HG02840 (cell line): ENCODE data around the gene TBC1D24.
"Not testable (repeated sequence)": the region's sequence is repeated elsewhere in the genome, so short reads cannot be mapped to it uniquely, and the experiment has no call there.

Experiments
- ATAC-seq: cut with Tn5 transposase; IDR thresholded peaks from one replicate; pipeline ENCODE4 v1.9.1; 2021; ENCODE audit warnings: mild to moderate bottlenecking, moderate library complexity, moderate number of reproducible peaks; ENCODE audit not compliant: unreplicated experiment, low FRiP score

TBC1D24 gene

DNA sequence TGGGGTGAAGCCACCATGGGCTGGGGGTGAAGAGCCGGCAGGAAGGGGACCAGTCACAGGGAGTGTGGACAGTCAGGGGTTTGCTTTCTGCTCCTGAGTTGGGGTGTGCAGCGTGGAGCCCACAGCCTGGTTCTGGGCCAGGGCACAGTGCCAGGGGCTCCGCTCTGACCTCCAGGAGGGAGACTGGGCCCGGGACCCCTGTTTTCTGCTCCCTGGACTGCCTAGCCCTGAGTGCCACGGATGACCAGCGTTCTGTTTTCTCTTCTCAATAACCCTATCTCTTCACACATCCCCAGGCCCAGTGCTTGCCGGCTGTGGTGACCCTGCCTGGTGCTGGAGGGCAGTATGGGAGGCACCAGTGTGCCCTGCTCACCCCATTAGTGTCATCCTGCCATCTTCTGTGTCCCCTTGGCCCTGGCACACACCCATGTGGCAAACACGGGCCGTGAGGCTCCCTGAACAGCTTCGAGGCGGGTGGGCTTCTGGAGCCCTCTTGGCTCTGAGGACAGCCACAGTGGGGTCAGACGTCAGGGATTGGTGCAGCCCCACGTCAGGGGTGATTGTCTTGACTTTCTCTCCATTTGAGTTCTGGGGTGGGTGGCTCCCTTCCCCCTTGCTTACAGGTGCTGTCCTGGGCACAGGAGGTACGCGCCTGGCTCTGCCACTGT lies 55.2 kb downstream of the TBC1D24 start:
- ATAC-seq: no peak

DNA sequence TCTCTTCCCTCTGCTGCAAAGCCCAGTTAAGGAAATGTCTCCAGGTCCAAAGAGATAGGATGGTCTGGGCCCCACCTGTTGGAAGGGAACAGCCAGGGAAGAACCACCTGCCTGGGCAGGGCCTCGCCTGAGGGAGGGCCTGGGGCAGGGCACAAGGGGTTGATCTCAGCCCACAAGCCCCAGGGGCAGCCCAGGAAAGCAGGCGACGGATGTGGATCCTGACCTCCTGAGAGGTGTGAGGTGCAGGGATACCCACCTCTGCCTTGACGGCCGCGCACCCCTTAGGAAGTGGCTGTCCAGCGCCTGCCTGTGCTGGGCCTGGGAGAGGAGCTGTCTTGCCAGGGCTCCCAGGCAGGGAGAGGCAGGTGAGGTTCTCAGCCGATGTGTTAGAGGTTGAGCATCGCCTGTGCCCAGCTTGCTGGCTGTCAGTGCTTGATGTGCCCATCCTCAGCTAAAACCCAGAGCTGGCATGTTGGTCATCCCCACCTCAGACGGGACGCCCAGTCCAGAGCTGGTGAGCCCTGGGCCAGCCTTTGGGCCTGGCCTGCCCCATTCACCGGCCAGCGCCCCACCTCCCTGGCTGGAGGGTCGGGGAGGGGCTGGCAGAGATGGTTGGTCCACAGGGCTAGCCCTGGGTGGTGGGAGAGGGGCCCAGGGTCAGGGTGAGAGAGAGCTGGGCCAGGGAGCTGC lies 55.8 kb downstream of the TBC1D24 start:
- ATAC-seq: no peak

DNA sequence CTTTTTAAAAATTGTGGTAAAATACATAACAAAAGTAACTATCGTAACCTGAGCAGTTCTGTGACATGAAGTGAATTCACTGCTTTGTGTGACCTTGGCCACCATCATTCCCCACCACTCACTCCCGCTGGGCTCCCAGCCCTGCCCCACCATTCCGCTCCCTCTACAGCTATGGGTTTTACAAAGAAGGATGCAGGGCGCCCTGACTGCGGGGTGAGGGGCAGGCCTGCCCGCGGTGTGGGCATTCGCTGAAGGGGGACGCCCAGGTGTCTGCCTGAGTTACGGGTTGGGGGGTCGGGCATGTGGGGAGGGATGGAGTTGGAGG lies 56.4 kb downstream of the TBC1D24 start, which contains the start of gene CEMP1:
Gene CEMP1 (minus strand): TSS at position 38 of the 325 bp plus-strand sequence. CDS start 335 bp downstream, outside the sequence.
- no peak for ATAC-seq

DNA sequence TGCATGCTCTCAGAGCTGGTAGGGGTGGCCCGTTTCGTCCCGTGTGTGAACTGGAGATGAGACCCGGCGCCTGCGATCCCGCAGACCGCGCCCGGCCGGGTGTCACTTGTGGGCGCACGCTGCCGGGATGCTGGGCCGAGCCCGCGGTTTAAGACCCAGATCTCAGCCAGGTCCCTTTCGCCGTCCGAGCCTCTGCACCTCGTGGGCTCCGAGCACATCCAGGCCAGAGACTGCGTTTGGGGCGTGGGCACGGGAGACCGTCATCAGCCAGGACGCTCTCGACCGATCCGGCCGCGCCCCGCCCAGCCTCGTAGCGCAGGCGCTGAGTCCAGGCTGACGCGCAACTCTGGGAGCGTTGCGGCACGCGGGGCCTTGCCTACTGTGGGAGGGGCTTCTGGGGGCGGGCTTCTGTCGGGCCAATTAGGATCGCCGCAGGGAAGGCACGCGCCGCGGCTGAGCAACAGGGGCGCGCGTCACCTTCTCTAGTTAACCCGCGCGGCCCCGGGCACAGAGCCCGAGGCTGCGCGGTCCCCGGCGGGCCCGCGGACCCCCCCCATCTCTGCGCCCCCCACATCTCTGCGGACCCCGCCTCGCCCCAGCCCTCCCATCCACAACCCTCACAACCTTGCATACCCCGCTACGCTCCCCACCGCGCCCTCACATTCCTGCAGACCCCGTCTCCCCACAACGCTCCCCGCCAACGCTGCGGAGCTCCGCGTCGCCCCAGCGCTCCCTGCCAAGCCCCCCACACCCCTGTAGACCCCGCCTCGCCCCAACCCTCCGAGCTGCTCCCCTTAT lies 57.0 kb downstream of the TBC1D24 start:
- peak; percentile 76 for ATAC-seq

DNA sequence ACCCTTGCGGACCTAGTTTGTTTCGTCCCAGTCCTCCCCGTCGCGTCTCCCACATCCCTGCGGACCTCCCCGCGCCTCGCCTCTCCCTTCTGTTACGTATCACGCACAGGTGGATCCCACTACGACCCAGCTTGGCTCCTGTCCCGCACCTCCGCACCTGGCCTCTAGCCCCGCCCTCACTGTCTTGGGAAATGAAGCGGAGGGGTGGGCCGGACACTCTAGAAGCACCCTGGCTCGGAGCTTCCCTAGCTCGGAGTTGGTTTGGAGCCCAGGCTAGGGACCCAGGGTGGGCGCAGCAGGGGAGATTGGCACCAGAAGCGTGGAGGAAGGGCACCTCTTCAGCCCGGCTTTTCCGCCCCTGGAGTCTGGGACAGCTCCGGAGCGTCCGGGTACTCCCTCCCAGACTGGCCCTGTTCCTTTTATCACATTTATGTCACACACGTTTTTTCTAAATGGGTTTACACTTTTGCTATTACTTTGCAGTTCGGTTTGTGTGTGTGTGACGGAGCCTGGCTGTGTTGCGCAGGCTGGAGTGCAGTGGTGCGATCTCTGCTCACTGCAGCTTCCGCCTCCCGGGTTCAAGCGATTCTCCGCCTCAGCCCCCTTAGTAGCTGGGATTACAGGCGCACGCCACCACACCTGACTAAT lies 57.7 kb downstream of the TBC1D24 start:
- no peak for ATAC-seq

DNA sequence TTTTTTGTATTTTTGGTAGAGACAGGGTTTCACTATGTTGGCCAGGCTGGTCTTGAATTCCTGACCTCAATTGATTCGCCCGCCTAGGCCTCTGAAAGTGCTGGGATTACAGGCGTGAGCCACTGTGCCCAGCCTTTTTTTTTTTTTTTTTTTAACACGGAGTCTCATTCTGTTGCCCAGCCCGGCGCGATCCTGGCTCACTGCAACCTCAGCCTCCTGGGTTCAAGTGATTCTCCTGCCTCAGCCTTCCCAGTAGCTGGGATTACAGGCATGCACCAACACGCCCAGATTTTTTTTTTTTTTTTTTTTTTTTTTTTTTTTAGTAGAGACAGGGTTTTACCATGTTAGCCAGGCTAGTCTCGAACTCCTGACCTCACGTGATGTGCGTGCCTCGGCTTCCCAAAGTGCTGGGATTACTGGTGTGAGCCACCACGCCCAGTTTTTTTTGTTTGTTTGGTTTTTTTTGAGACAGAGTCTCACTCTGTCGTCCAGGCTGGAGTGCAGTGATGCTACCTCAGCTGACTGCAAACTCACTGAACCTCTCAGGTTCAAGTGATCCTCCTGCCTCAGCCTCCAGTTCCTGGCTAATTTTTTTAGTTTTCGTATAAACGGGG lies 58.3 kb downstream of the TBC1D24 start:
- ATAC-seq: not testable (repeated sequence)

DNA sequence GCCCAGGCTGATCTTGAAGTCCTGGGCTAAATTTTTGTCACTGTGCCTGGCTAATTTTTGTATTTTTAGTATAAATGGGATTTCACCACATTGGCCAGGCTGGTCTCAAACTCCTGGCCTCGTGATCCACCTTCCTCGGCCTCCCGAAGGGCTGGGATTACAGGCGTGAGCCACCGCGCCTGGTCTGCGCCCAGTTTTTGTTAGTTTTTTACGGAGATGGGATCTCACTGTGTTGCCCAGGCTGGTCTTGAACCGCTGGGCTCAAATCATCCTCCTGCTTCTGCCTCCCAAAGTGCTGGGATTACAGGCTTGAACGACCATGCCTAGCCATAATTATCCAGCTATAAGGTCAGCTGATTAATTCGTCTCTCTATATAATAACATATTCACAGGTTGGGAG lies 59.0 kb downstream of the TBC1D24 start:
- ATAC-seq: no peak

DNA sequence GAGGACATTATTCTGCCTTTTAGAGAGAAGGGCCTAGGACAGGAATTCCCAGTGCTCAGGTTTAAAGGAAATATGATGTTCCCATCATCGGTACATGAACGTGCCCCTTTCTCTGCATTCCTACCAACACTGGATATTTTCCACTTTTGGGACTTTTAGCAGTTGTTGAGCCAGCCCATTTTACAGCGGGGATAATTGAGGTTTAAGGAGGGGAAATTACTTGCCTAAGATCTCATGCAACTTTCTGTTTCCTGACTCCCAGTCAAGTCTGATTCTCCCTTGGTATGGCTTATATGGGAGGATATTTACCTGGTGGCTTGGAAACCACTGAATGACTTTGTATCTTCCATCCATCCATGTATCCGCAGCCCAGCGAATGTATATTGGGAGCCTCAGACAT lies 59.4 kb downstream of the TBC1D24 start:
- ATAC-seq: not testable (repeated sequence)

DNA sequence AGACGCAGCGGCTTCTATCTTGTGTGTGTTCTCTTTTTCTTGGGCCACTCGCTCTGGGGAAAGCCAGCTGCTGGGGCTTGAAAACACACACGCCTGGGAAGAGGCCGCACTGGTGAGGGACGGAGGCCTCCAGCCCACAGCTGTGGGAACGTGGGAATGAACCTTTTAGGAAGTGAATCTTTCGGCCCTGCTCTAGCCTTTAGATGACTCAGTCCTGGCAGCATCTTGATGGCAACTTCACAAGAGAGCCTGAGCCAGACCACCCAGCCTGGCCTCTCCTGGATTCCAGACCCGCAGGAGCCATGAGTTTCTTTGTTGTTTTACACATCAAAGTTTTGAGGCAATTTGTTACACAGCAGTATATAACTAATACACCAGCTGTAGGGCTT lies 60.7 kb downstream of the TBC1D24 start:
- ATAC-seq: no peak

DNA sequence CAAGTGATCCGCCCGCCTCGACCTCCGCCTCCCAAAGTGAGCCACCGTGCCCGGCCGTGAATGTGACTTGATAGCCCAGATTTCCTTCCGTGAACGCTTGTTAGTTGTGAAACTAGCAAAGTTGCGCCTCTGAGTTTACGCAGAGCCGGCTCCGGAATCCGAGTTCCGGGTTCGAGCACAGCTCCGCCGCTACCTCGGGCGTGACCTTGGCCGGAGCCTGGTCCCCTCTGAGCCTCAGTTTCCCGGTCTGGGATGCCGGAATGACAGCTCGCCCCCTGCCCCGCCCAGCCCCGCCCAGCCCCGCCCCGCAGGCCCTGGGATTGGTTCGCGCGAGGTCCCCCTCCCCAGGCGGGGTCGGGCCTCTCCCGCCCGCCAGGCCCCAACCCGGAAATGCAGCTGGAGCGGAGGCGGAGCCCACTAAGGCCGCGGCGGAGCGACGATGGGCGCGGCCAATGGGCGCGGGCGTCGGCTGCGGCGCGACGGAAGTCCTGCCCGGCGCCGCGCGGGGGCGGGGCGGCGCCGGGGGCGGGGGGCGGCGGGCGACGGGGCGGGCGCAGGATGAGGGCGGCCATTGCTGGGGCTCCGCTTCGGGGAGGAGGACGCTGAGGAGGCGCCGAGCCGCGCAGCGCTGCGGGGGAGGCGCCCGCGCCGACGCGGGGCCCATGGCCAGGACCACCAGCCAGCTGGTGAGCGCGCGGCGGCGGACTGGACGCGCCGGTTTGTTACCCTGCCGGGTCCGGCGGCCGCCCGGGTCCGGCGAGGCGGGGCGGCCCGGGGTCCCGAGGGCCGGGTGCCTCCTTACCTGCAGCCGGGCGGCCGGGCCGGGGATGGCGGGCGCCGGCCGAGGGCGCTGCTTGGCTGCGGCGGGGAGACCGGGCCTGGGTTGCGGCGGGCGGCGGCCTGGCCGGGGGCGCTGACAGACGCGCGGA lies 62.8 kb downstream of the TBC1D24 start, which contains the start of gene PDPK1:
Gene PDPK1 (plus strand): TSS at position 571 of the 929 bp plus-strand sequence. CDS start 92 bp downstream, at position 663.
- peak; percentile 75 for ATAC-seq

DNA sequence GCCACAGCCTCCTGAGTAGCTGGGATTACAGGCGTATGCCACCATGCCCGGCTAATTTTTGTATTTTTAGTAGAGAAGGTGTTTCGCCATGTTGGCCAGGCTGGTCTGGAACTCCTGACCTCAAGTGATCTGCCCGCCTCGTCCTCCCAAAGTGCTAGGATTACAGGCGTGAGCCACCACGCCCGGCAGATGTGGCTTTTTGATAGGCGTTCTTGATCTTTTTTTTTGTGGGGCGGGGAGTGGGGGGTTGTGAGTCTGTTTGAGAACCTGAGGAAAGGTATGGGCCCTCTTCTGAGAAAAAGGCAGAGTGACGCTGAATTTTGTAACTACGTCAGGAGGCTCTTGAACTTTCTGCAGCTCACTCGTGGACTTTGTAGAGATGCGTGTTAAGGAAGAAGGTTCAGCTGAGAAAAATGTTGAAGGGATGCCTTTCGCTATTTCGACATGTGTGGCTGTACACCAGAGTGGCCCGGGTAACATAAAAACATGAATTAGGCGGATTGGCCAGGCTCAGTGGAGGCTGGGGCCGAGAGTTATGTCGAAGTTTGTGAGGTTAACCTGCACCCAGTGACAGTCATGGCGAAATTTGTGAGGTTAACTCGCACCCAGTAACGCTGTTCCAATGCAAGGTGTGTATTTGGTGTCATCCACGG lies 64.4 kb downstream of the TBC1D24 start:
- ATAC-seq: not testable (repeated sequence)

DNA sequence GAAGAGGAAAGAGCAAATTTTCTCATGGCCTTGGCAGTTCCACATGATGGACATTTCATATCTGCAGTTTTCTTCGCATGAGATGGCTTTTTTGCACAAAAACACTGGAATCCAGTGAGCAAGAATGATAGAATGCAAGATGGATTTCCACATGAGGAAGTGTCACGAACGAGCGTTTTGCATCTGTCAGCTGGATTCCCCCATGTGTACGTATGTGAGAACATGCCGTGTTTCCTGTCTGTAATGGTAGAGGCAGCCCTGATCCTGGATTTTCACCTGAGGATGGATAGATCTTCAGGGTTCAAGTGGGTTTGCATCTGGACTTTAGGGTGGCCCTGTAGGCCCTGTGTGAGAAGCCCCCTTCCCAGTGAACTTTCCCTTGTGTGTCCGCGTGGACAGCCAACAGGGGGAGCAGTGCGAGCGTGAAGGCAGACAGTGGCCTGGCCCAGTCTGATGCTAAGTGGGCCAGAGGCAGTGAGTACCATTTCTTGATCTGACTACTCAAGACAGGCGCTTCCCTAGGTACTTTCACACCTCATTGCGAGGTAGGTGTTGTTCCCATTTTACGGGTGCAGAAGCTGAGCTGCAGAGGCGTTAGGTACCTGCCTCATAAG lies 65.0 kb downstream of the TBC1D24 start:
- ATAC-seq: not testable (repeated sequence)

DNA sequence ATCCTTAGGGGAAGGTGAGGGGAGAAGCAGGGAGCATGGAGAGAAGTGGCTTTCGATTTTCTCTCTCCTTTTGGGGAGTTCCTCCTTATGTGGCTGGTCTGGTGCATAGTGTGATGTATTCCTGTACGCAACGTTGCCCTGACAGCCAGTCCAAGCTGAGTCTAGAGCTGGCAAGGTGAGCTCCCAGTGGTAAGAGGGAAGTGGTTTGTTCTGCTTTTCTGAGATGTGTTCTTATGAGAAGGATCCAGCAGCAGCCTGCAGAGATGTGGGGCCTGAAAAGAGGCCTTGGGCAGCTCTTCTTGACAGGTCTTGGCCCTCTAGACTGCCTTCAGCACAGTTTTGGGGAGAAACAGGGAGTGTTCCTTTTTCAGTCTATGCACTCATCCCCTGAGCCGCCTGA lies 66.0 kb downstream of the TBC1D24 start:
- not testable (repeated sequence) for ATAC-seq

DNA sequence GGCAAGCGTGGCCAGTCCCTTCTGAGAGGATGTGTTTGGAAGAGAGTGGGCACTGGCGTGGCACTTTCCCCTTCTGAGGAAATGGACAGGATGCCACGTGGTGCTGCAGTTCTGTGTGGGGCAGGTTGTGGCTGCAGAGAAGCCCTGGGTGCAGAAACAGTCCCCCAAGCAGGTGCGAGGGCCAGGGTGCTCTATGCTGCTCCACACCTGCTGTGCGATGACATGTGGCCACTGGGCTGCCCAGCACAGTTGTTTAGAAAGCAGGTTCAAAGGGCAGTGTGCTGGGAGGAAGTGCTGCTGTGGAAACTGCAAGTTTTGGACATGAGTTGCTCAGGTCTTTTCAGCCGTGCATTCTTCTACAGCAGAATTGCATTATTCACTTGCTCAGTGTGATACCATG lies 66.5 kb downstream of the TBC1D24 start:
- not testable (repeated sequence) for ATAC-seq

DNA sequence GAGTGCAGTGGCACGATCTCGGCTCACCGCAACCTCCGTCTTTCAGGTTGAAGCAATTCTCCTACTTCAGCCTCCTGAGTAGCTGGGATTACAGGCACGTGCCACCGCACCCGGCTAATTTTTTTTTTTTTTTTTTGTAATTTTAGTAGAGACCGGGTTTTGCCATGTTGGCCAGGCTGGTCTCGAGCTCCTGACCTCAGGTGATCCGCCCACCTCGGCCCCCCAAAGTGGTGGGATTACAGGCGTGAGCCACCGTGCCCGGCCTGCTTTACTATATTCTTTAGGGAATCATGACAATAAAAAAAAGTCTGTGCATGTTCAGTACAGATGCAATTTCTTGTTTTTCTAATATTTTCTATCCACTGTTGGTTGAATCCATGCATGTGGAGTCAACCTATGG lies 68.8 kb downstream of the TBC1D24 start:
- ATAC-seq: not testable (repeated sequence)

DNA sequence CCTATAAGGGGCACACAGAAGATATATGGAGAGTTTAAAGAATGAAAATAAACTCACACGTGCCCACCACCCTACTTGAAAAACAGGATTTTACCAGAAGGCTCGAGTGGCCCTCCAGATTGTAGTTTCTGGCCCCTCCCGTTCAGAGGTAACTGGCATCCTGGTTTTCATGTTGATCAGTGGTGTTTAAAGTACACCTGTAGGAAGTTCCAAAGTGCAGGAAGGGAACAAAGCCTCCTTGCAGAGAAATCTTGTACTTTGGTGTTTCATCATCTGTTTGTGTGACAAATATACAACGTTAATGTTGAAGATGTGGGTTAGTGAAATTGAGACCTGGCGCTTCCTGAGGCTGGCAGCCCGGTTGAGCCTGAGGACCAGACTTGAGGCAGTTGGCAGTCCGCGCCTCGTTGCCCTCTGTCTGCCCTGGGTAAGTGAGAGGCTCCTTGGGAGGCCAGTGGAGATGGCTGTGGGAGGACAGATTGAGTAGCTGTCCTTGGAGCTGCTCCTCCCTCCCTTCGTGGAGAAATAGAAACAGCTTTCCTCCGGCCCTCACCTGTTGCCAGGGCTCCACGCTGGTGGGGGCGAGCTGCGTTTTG lies 75.5 kb downstream of the TBC1D24 start:
- not testable (repeated sequence) for ATAC-seq

DNA sequence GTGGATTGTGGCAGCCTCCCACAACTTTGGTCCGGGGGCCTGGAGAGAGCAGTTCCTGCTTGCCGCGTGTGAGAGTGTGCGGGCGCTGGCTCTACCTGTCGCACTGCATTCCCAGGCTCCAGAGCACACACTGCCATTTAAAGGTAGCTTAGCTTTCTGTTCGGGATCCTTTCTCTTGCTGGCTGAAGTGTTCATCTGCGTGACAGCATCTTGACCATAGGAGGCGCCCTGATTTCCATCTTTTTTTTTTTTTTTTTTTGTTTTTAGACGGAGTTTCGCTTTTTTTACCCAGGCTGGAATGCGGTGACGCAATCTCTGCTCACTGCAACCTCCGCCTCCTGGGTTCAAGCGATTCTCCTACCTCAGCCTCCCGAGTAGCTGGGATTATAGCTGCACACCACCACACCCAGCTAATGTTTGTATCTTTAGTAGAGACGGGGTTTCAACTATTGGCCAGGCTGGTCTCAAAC lies 76.5 kb downstream of the TBC1D24 start:
- ATAC-seq: not testable (repeated sequence)
